ENCODE data around the gene DHX58. TPM values are rescaled to one million over a fixed set of nuclear protein-coding genes. Genes with fewer than 3 reads are reported as not detected.

Gene DHX58
- total and polyA plus RNA-seq, 2 of the 4 experiments (the other 2 are of a cell fraction) = 1.1 to 2.8 TPM

- Histone ChIP-seq H2BK15ac (ENCODE audit: low read depth, low read length) (no peak overlapping the region; the same call in 2 of the 3 replicates), H3K4me3 (ENCODE audit: insufficient read depth, low read depth, low read length) (no peak overlapping the region), H3K14ac (replicated peaks; ENCODE audit: low read depth, low read length) (peak overlapping the region; percentile 32), H2BK20ac (ENCODE audit: low read depth, low read length) (no peak overlapping the region), H4K8ac (ENCODE audit: low read depth in 2 of 2, low read length in 2 of 2) (peak overlapping the region; percentile 41 to 89; a peak in 3 of 4 replicates), H3K18ac (ENCODE audit: low read depth, low read length) (peak overlapping the region; percentile 32; the same call in 1 of the 2 replicates), H2BK120ac (ENCODE audit: low read depth, low read length) (peak overlapping the region; percentile 50), H2AK9ac (replicated peaks; ENCODE audit: low read depth, low read length, poor library complexity) (no peak overlapping the region), H3K9ac (ENCODE audit: low read depth, low read length) (0 out of 2 replicates have a peak overlapping the region, but pooled peaks have one; percentile 5), H3K4ac (ENCODE audit: low read depth, low read length) (peak overlapping the region; percentile 89), H3K9me1 (ENCODE audit: insufficient read depth, low read length) (peaks cover 63% of the 10 kb centered on the region), H4K5ac (ENCODE audit: low read depth, low read length) (peak overlapping the region; percentile 58; the same call in 1 of the 2 replicates), H3K9me3 (ENCODE audit: control insufficient read depth, insufficient read depth, low read length) (no peaks in the 10 kb centered on the region), H4K20me1 (ENCODE audit: insufficient read depth, low read length) (peaks cover 82% of the 10 kb centered on the region), H2AFZ (replicated peaks; ENCODE audit: low read length, poor library complexity) (no peak overlapping the region), H3K27me3 (ENCODE audit: control insufficient read depth, insufficient read depth, low read length) (no peaks in the 10 kb centered on the region), H2AK5ac (ENCODE audit: low read depth, low read length) (peak overlapping the region; percentile 78; the same call in 1 of the 2 replicates), H2BK5ac (ENCODE audit: low read depth, low read length, poor library complexity, severe bottlenecking) (peak overlapping the region; percentile 85), H3K23ac (ENCODE audit: low read depth, low read length) (peak overlapping the region; percentile 50; the same call in 1 of the 2 replicates), H3K36me3 (ENCODE audit: control insufficient read depth, insufficient read depth, low read length) (peaks cover 6% of the 10 kb centered on the region), H4K91ac (ENCODE audit: insufficient read depth, low read depth, low read length) (peak overlapping the region; percentile 42; the same call in 1 of the 2 replicates), H3K27ac (ENCODE audit: insufficient read depth, low read length) (peak overlapping the region; percentile 72), H3K4me1 (ENCODE audit: control insufficient read depth, insufficient read depth, low read length) (peaks cover 36% of the 10 kb centered on the region), H3K56ac (ENCODE audit: extremely low read depth, insufficient read depth, low read length) (no peak overlapping the region), H3K79me1 (ENCODE audit: low read depth in 1 of 2, low read length in 2 of 2) (peaks cover 37 to 93% of the 10 kb centered on the region in 2 experiments), H3K4me2 (ENCODE audit: low read depth, low read length) (peak overlapping the region; percentile 47; the same call in 1 of the 2 replicates)
- POLR2A ChIA-PET (ENCODE audit: unreplicated experiment) = no interaction called here
- TF ChIP-seq NFE2L2 (IDR thresholded peaks at IDR 0.05; ENCODE audit: low read depth, low read length) = no peak
- TF ChIP-seq CEBPB (IDR thresholded peaks at IDR 0.05; ENCODE audit: low read depth, low read length) = peak; percentile 40; the same call in 1 of the 2 replicates
- no peak for TF ChIP-seq USF2 (IDR thresholded peaks at IDR 0.05; ENCODE audit: low read depth, low read length)
- intact Hi-C loops (cut with micrococcal nuclease) (loop anchor here (10.0 kb wide), 1 partner anchor 390 kb away; no protein-coding TSS in a partner anchor), in situ Hi-C loops (cut with MboI; ENCODE audit: low sequenced_read_pairs) (no loop called here), dilution Hi-C loops (cut with HindIII; ENCODE audit: low sequenced_read_pairs, unreplicated experiment) (no loop called here)
- DNase-seq (no peak), ATAC-seq (ENCODE audit: low read depth) (no peak)
- CTCF ChIA-PET = interaction anchor here (0.7 kb wide), 1 partner anchor 59 kb away, joined by 6 read pairs; the partner anchor contains the start of gene GHDC
- no CpG with 5 or more reads among the region's 6 CpGs for WGBS, 2 experiments (ENCODE audit: extremely low coverage in 2 of 2, insufficient read length in 1 of 2)
- no TSS peak for BruUV-seq (replicated peaks)
These were observed 22.6 kb upstream of the DHX58 start for GRCh38 chr17:42135151-42135550.
